Naive thymus-derived CD8-positive, alpha-beta T cell (primary cell): Measurements from ENCODE around the gene KIAA1328. TPM values are rescaled to one million over a fixed set of nuclear protein-coding genes. Genes with fewer than 3 reads are reported as not detected.

ENCODE experiments used
- ATAC-seq, 2 donors: fragments of 150-1000 bp; cut with Tn5 transposase in 1 of 2; sonication (Bioruptor Pico), chemical (Tn5 transposase) in 1 of 2; 1 replicate in 1 of 2; 2 replicates in 1 of 2; pipeline ENCODE4 v1.10.0; 2021; ENCODE audit warnings: mild to moderate bottlenecking in 2 of 2, moderate library complexity in 2 of 2
- POLR2A ChIA-PET: fragments of 350-600 bp; sonication (Branson Sonifier 250); formaldehyde crosslinking; loops from one replicate; lab custom pipeline; 2021; ENCODE audit warnings: antibody characterized with exemption; lab: Charles Lee
- DNase-seq, 10 donors: peaks; one replicate each; pipeline versions ENCODE4 v3.0.0 to v3.0.0-alpha.2; 2020 to 2022
- H3K27ac Mint-ChIP-seq, 10 donors: one replicate each; pipeline ENCODE4 v1.8.0; 2020 to 2022; ENCODE audit warnings: mild to moderate bottlenecking in 10 of 10, mixed read lengths in 10 of 10, moderate library complexity in 4 of 10, inconsistent platforms in 1 of 10
- H3K27me3 Mint-ChIP-seq, 5 donors: one replicate each; pipeline ENCODE4 v1.8.0; 2021 to 2022; ENCODE audit warnings: mixed read lengths in 5 of 5
- H3K36me3 Mint-ChIP-seq, 3 donors: one replicate each; pipeline ENCODE4 v1.8.0; 2020 to 2022; ENCODE audit warnings: mixed read lengths in 3 of 3, mild to moderate bottlenecking in 2 of 3, inconsistent platforms in 1 of 3
- H3K4me1 Mint-ChIP-seq, 4 donors: one replicate each; pipeline ENCODE4 v1.8.0; 2021 to 2022; ENCODE audit warnings: mixed read lengths in 4 of 4
- H3K4me3 Mint-ChIP-seq, 10 donors: one replicate each; pipeline ENCODE4 v1.8.0; 2020 to 2022; ENCODE audit warnings: mild to moderate bottlenecking in 10 of 10, mixed read lengths in 10 of 10, moderate library complexity in 6 of 10, inconsistent platforms in 1 of 10
- H3K9me3 Mint-ChIP-seq, 9 donors: one replicate each; pipeline ENCODE4 v1.8.0; 2020 to 2022; ENCODE audit warnings: mixed read lengths in 9 of 9, mild to moderate bottlenecking in 3 of 9, inconsistent platforms in 1 of 9, moderate library complexity in 1 of 9
- polyA plus RNA-seq, 3 donors: library from polyadenylated mRNA; unstranded; fragments of 300-500 nt; fragmentation: Illumina TruSeq; gene quantifications; one replicate each; pipeline ENCODE4 v1.2.3, GENCODE V29; 2021
- total RNA-seq, 8 experiments: library from RNA in 2 of 8; stranded (reverse) in 2 of 8; gene quantifications; one replicate each; pipeline ENCODE4 v1.2.3 and lab custom pipeline; 2021 to 2026

KIAA1328 gene
- total and polyA plus RNA-seq, 5 experiments from 2014 or later: 6.3 to 15.1 (median 10.8) TPM

DNA sequence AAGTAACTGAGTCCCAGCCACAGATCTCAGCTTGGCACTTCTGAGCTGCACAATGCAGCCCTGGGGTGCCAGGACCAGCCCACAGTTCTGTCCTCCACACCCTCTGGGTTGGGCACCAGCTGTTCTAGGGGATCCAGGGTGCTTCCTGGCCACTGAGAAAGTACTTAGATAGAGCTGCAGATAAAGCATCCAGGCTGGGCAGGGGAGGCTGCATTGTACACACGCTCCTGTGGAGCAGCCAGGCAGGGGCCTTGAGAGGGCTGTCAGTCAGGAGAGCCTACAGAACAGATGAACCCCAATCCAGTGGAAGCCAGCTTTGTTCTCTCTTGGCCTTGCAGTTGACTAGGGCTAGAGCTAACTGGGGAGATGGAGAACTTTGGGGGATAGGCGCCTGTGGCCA lies 104.6 kb downstream of the KIAA1328 start:
- no peak for ATAC-seq
- Mint-ChIP-seq H3K36me3 (peaks cover 37 to 44% (median 39%) of the 10 kb centered on the region in 3 donors), H3K4me3 (no peak overlapping the region), H3K27ac (no peak overlapping the region), H3K9me3 (peaks cover 9 to 31% (median 22%) of the 10 kb centered on the region in 9 donors), H3K27me3 (no peaks in the 10 kb centered on the region), H3K4me1 (peaks cover 0 to 5% (median 0%) of the 10 kb centered on the region in 4 donors)
- no peak for DNase-seq
- POLR2A ChIA-PET: no interaction called here

DNA sequence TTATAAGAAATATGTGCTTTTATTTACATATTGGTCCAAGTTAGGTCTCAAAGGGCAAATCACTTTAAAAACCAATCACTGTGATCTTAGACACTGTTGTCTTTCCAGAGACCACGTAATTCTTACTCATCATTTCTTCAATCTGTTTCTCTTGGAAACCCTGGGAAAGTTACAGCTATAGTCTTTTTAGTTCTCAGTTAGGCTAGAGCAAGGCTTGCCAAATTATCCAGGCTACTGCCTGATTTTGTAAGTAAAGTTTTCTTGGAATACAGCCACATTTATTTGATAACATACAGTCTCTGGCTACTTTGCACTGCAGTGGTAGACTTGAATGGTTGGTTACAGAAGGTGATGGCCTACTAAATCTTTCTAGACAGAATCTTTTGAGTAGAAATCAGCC lies 106.0 kb downstream of the KIAA1328 start:
- POLR2A ChIA-PET: no interaction called here
- no peak for DNase-seq
- Mint-ChIP-seq H3K36me3 (peaks cover 37 to 49% (median 42%) of the 10 kb centered on the region in 3 donors), H3K27ac (no peak overlapping the region), H3K4me3 (no peak overlapping the region), H3K9me3 (peaks cover 10 to 36% (median 25%) of the 10 kb centered on the region in 9 donors), H3K4me1 (peaks cover 0 to 5% (median 0%) of the 10 kb centered on the region in 4 donors), H3K27me3 (no peaks in the 10 kb centered on the region)
- no peak for ATAC-seq

DNA sequence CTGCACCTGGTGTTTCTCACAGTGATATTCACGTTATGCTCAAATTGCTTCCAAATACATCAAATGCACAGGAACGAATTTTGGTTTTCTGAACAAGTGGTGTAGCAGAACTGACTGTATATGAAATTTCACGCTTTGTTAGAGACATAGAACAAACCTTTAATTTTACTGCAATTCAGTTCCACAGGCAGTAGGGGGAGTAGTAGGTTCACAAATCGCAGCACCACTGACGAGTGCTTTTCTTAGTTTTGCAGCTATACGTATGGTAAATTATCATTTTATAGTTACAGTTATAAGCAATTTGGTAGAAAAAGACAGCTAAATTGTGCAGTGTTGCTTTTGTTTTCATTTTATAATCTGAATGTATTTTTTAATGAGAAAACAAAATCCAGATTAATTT lies 113.3 kb downstream of the KIAA1328 start:
- no peak for ATAC-seq
- POLR2A ChIA-PET: no interaction called here
- no peak overlapping the region for H3K27ac Mint-ChIP-seq
- no peaks in the 10 kb centered on the region for H3K27me3 Mint-ChIP-seq
- peak in 3 of 10 donors; percentile 1 to 6 (median 4) for DNase-seq
- H3K4me3 Mint-ChIP-seq: no peak overlapping the region
- peaks cover 6 to 16% (median 13%) of the 10 kb centered on the region in 9 donors for H3K9me3 Mint-ChIP-seq
- peaks cover 0 to 6% (median 0%) of the 10 kb centered on the region in 4 donors for H3K4me1 Mint-ChIP-seq
- peaks cover 18 to 23% (median 18%) of the 10 kb centered on the region in 3 donors for H3K36me3 Mint-ChIP-seq

DNA sequence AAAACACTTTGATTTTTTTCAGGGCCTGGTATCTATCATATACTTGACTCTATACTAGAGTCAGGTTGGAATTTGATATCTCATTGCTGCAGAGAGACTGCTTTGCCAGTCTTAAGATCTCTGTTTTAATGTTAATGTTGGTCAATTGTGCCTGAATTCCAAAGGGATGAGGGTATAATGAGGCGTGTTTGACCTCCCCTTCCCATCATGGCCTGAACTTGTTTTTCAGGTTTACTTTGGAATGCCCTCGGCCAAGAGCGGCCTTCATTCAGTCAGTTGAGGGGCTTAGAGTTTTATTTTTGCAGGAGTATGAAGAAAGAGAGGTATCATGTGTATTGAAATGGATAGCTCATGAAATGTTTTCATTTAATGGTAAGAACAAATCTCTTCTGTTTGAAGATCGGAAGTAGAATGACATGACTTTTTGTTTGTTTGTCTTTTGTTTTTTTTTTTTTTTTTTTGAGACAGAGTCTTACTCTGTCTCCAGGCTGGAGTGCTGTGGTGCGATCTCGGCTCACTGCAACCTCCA lies 119.0 kb downstream of the KIAA1328 start:
- Mint-ChIP-seq H3K4me3 (no peak overlapping the region), H3K9me3 (no peaks in the 10 kb centered on the region), H3K27me3 (no peaks in the 10 kb centered on the region), H3K27ac (no peak overlapping the region), H3K4me1 (peaks cover 0 to 5% (median 0%) of the 10 kb centered on the region in 4 donors), H3K36me3 (peaks cover 5 to 17% (median 6%) of the 10 kb centered on the region in 3 donors)
- POLR2A ChIA-PET: no interaction called here
- DNase-seq (no peak), ATAC-seq (no peak)

DNA sequence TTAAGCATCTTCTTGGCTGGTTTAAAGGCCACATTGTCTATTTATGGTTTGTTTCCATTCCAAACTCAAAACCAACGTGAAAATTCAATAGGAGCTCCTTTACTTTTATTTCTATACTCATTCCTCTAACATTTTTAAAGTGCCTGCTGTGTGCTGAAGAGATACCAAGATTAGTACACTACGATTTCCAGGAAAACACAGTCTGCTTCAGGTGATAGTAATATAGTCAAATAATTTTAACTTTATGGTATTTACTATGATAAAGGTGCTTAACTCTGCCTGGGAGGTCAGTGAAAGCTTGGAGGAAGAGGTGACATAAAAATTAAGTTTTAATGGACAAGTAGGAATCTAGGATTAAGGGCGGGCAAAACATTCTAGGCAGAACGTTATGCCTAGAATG lies 121.4 kb downstream of the KIAA1328 start:
- DNase-seq (no peak), ATAC-seq (no peak)
- POLR2A ChIA-PET: no interaction called here
- Mint-ChIP-seq H3K4me3 (no peak overlapping the region), H3K9me3 (no peaks in the 10 kb centered on the region), H3K27ac (no peak overlapping the region), H3K27me3 (no peaks in the 10 kb centered on the region), H3K36me3 (peaks cover 5 to 23% (median 11%) of the 10 kb centered on the region in 3 donors), H3K4me1 (peaks cover 0 to 3% (median 0%) of the 10 kb centered on the region in 4 donors)

DNA sequence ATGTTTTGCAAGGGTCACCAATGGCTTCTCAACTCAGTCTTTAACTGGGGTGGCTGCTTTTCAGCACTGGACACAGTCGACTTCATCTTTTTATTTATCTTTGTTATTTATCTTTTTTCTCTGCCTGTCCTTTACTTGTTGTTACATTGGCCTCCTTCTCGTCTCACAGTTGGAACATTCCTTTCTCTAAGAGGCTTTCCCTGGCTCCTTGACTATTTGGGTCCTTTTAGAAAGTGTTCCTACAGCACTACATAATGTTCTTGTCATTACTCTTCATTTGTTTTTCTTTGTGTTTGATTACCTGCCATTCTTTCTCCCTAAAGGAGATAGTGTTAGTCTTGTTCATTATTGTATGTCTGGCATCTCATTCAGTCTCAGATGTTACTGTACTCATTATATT lies 122.0 kb downstream of the KIAA1328 start:
- Mint-ChIP-seq H3K27me3 (no peaks in the 10 kb centered on the region), H3K4me3 (no peak overlapping the region), H3K27ac (no peak overlapping the region), H3K9me3 (no peaks in the 10 kb centered on the region), H3K36me3 (peaks cover 8 to 28% (median 18%) of the 10 kb centered on the region in 3 donors), H3K4me1 (peaks cover 0 to 3% (median 0%) of the 10 kb centered on the region in 4 donors)
- DNase-seq (no peak), ATAC-seq (no peak)
- POLR2A ChIA-PET: no interaction called here

DNA sequence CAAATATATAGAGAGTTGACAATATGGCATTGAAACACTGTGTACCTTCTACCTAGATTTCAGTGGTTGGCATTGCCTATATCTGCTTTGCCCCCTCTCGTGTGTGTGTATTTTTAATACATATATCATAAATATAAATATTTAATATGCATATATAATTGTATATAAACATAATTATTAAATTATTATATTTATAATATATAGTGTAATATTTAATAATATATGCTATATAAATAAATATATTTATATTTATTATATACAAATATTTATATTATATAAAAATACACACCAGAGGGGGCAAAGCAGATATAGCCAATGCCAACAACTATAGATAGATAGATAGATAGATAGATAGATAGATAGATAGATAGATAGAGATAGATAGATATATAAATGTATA lies 124.1 kb downstream of the KIAA1328 start:
- POLR2A ChIA-PET: no interaction called here
- DNase-seq: no peak
- H3K36me3 Mint-ChIP-seq: peaks cover 22 to 34% (median 30%) of the 10 kb centered on the region in 3 donors
- H3K27me3 Mint-ChIP-seq: no peaks in the 10 kb centered on the region
- no peak for ATAC-seq
- no peaks in the 10 kb centered on the region for H3K4me1 Mint-ChIP-seq
- no peak overlapping the region for H3K27ac Mint-ChIP-seq
- no peak overlapping the region for H3K4me3 Mint-ChIP-seq
- peaks cover 0 to 9% (median 2%) of the 10 kb centered on the region in 9 donors for H3K9me3 Mint-ChIP-seq

DNA sequence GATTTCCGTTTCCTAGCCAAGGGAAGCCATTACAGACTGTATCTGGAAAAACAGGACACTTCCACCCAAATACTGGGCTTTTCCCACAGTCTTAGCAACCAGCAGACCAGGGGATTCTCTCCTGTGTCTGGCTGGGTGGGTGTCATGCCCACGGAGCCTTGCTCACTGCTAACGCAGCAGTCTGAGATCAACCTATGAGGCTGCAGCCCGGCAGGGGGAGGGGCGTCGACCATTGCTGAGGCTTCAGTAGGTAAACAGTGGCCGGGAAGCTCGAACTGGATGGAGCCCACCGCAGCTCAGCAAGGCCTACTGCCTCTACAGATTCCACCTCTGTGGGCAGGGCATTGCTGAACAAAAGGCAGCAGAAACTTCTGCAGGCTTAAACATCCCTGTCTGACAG lies 131.1 kb downstream of the KIAA1328 start:
- H3K36me3 Mint-ChIP-seq: peaks cover 48 to 93% (median 65%) of the 10 kb centered on the region in 3 donors
- H3K27me3 Mint-ChIP-seq: no peaks in the 10 kb centered on the region
- no peak overlapping the region for H3K27ac Mint-ChIP-seq
- H3K9me3 Mint-ChIP-seq: peaks cover 9 to 40% (median 20%) of the 10 kb centered on the region in 9 donors
- H3K4me1 Mint-ChIP-seq: peaks cover 0 to 5% (median 1%) of the 10 kb centered on the region in 4 donors
- no peak overlapping the region for H3K4me3 Mint-ChIP-seq
- no peak for ATAC-seq
- no peak for DNase-seq
- POLR2A ChIA-PET: no interaction called here

DNA sequence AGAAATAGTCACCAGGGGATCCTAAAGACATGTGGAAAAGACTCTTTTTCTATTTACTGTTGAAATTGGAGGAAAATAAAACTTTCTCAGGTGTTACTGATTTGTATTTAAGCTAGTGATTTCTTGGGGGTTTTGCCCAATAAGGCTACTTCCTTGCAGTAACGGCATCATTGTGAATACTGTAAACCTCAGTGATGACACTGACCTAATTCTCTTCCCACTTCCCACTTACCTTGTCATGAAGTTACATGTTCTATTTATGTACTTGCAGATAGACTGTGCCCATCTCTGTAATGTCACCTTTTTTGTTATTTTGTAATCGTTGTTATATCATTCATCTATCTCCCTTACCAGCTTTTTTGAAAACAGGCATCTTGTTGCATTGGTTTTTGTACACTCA lies 134.5 kb downstream of the KIAA1328 start:
- no peak overlapping the region for H3K27ac Mint-ChIP-seq
- H3K27me3 Mint-ChIP-seq: no peaks in the 10 kb centered on the region
- POLR2A ChIA-PET: no interaction called here
- DNase-seq (no peak), ATAC-seq (no peak)
- peaks cover 18 to 51% (median 36%) of the 10 kb centered on the region in 9 donors for H3K9me3 Mint-ChIP-seq
- no peak overlapping the region for H3K4me3 Mint-ChIP-seq
- H3K36me3 Mint-ChIP-seq: peaks cover 40 to 91% (median 50%) of the 10 kb centered on the region in 3 donors
- H3K4me1 Mint-ChIP-seq: peaks cover 0 to 5% (median 1%) of the 10 kb centered on the region in 4 donors

DNA sequence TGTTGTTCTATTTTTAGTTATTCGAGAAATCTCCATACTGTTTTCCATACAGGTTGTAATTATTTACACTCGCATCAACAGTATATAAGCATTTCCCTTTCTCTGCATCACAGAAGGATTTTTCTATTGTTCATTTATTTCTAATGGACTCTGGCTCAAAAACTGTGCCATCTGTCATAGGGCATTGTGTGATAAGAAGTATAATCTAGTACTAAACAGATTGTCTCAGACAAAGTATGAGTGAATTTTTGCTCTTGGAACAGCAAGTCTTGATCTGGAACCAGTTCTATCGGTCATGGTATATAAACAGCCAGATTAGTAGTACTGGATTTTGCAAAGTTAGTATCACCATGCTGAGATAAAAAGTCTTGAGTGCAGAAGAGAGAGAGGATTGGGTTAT lies 145.8 kb downstream of the KIAA1328 start:
- Mint-ChIP-seq H3K9me3 (peaks cover 9 to 57% (median 29%) of the 10 kb centered on the region in 9 donors), H3K4me1 (no peaks in the 10 kb centered on the region), H3K36me3 (peaks cover 33 to 83% (median 77%) of the 10 kb centered on the region in 3 donors), H3K4me3 (no peak overlapping the region), H3K27me3 (no peaks in the 10 kb centered on the region), H3K27ac (no peak overlapping the region)
- POLR2A ChIA-PET: no interaction called here
- no peak for ATAC-seq
- DNase-seq: no peak

DNA sequence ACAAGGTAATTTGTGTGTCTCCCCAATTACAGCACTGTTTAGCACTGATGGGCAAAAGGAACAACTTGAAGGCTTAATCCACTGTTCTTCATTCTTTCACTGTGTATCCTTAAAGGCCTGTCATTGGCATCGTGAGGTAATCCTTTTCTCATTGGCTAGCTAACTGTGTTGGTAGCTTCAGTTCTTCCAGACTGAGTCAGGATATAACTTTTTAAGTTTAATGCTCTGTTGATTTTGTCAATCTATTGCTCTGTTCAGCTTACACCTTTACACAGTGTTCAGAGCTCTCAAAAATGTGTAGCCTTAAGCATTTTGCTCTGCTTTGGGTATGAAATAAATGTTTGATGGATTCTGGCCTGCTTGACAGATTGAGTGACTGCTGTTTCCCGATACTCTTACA lies 148.2 kb downstream of the KIAA1328 start:
- Mint-ChIP-seq H3K27ac (no peak overlapping the region), H3K4me3 (no peak overlapping the region), H3K36me3 (peaks cover 37 to 80% (median 56%) of the 10 kb centered on the region in 3 donors), H3K4me1 (no peaks in the 10 kb centered on the region), H3K27me3 (no peaks in the 10 kb centered on the region), H3K9me3 (peaks cover 9 to 51% (median 14%) of the 10 kb centered on the region in 9 donors)
- no peak for DNase-seq
- ATAC-seq: no peak
- POLR2A ChIA-PET: no interaction called here

DNA sequence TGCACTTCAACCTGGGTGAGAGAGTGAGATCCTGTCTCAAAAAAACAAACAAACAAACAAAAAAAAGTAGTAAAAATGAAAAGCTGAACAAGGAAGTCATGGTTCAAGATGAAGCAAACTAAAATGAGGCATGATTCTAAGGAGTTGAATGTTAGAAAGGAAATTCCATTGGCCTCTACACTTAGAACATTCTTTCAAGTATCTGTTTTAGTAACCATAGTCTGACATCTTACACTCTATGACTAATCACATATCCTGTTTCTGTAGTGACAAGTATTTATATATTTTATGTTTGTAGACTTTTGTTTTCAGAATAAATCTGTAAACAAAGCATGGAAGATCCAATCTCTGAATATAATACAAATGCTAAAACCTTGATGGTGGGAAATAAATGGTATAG lies 164.1 kb downstream of the KIAA1328 start:
- POLR2A ChIA-PET: no interaction called here
- Mint-ChIP-seq H3K9me3 (peaks cover 15 to 56% (median 25%) of the 10 kb centered on the region in 9 donors), H3K27me3 (no peaks in the 10 kb centered on the region), H3K27ac (no peak overlapping the region), H3K4me1 (no peaks in the 10 kb centered on the region), H3K36me3 (peaks cover 30 to 70% (median 48%) of the 10 kb centered on the region in 3 donors), H3K4me3 (no peak overlapping the region)
- DNase-seq (no peak), ATAC-seq (no peak)

DNA sequence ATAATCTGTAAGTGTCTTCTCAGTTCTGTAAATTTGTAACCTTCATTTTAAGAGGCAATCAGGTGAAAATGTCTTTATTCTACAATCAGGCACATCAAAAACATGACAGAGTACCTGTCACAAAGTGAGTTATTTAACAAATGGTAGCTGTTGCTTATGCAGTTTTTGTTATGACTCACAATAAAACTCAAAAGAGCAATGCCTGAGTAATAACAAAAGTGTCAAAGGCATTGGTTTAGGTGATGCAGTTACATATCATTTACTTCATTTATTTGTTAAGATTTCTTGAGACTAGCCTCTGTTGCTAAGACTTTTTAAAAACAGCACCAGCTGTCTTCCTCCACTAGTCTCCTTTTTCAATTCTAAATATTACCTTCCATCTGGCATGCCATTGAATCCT lies 177.8 kb downstream of the KIAA1328 start:
- no peak for ATAC-seq
- no peak for DNase-seq
- peaks cover 8 to 76% (median 62%) of the 10 kb centered on the region in 3 donors for H3K36me3 Mint-ChIP-seq
- H3K27ac Mint-ChIP-seq: no peak overlapping the region
- H3K4me1 Mint-ChIP-seq: peaks cover 0 to 2% (median 0%) of the 10 kb centered on the region in 4 donors
- no peaks in the 10 kb centered on the region for H3K27me3 Mint-ChIP-seq
- POLR2A ChIA-PET: no interaction called here
- H3K4me3 Mint-ChIP-seq: no peak overlapping the region
- H3K9me3 Mint-ChIP-seq: peaks cover 9 to 61% (median 27%) of the 10 kb centered on the region in 9 donors

DNA sequence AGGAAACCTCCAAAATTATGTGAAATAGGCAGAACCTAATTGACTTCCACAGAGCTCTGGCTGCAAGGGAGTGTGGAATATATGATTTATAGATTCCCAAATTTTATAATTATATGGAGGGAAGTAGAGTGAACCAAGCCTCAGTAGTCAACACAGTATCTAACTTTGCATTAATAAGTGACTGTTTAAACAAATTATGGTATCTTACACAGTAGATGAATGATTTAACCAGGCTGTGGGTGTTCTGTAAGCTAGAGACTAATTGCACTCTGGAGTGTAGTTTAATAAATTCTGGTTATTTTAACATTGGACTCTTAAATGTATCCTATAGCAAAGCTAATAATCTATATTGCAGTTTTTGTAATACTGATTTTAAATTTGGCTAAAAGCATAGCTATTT lies 183.5 kb downstream of the KIAA1328 start:
- peaks cover 10 to 82% (median 36%) of the 10 kb centered on the region in 9 donors for H3K9me3 Mint-ChIP-seq
- no peak for DNase-seq
- H3K4me1 Mint-ChIP-seq: no peaks in the 10 kb centered on the region
- no peak overlapping the region for H3K27ac Mint-ChIP-seq
- no peak overlapping the region for H3K4me3 Mint-ChIP-seq
- ATAC-seq: no peak
- H3K36me3 Mint-ChIP-seq: peaks cover 11 to 71% (median 64%) of the 10 kb centered on the region in 3 donors
- no peaks in the 10 kb centered on the region for H3K27me3 Mint-ChIP-seq
- POLR2A ChIA-PET: no interaction called here
